NCI-H460 (cell line): ENCODE measurements around the gene HSPB1. TPM values are rescaled to one million over a fixed set of nuclear protein-coding genes. Genes with fewer than 3 reads are reported as not detected.
"Not testable (repeated sequence)": the region's sequence is repeated elsewhere in the genome, so short reads cannot be mapped to it uniquely, and the experiment has no call there.

Experiments
- DNase-seq: peaks from one replicate; pipeline ENCODE4 v3.0.0-alpha.2; 2016; ENCODE audit warnings: low read depth; ENCODE audit errors: extremely low read depth
- polyA plus RNA-seq: library from polyadenylated mRNA; depleted of rRNA; stranded (reverse); fragments of >200 nt; gene quantifications from 2 replicates; pipeline ENCODE4 v1.2.3, GENCODE V29; 2014; cell fraction: nucleus; rRNA removed
- total RNA-seq: library from RNA; depleted of rRNA; stranded (reverse); fragments of >200 nt; shearing (Covaris generic); gene quantifications from 2 replicates; pipeline ENCODE4 v1.2.3, GENCODE V29; 2014; rRNA removed

Gene HSPB1
- total RNA-seq, result 24.9 and 26.3 TPM in 2 replicates
- 23.8 and 48.8 TPM in 2 replicates for polyA plus RNA-seq

DNA sequence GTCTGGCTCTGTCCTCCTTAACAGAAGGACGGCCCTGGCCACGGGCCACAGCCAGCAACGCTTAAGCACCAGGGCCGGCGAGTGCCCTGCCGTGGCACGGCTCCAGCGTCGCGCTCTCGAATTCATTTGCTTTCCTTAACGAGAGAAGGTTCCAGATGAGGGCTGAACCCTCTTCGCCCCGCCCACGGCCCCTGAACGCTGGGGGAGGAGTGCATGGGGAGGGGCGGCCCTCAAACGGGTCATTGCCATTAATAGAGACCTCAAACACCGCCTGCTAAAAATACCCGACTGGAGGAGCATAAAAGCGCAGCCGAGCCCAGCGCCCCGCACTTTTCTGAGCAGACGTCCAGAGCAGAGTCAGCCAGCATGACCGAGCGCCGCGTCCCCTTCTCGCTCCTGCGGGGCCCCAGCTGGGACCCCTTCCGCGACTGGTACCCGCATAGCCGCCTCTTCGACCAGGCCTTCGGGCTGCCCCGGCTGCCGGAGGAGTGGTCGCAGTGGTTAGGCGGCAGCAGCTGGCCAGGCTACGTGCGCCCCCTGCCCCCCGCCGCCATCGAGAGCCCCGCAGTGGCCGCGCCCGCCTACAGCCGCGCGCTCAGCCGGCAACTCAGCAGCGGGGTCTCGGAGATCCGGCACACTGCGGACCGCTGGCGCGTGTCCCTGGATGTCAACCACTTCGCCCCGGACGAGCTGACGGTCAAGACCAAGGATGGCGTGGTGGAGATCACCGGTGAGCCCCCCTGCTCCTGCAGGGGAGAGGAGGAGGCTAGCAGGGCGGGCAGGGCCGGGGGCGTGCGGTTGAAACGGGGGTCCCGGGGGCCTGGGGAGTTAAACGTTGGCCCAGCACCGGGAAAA lies at the start of gene HSPB1:
Gene HSPB1 (plus strand): TSS at position 327 of the 855 bp plus-strand sequence. CDS start 40 bp downstream, at position 367.
- peak; percentile 76 for DNase-seq

- no peak for DNase-seq
These were observed 47.7 kb upstream of the HSPB1 start for GRCh38 chr7:76254781-76255180.

GRCh38 chr7:76257973-76258372 lies 44.5 kb upstream of the HSPB1 start:
- no peak for DNase-seq

GRCh38 chr7:76259124-76260093 lies 43.1 kb upstream of the HSPB1 start:
- no peak for DNase-seq

DNA sequence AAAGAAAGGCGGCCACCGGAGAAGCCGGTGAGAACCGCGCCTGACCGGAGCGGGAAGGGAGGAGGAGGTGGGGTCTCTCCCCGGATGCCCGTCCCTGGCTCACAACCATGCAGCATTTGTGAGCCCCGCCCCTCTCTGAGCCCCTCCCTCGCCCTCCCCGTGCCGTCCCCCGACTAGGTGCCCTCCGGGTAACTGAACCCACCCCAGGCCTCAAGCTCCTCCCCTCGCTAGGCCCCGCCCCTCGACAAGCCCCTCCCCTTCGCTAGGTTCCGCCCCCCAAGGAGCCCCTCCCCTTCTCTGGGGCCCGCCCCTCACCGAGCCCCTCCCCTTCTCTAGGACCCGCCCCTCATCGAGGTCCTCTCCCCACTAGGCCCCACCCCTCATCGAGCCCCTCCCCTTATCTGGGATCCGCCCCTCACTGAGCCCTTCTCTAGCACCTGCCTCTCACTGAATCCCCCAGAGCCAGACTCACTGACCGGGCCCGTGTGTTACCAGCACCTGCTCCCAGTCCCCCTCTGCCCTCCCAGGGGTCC lies 42.2 kb upstream of the HSPB1 start:
- DNase-seq, result peak; percentile 29

DNA sequence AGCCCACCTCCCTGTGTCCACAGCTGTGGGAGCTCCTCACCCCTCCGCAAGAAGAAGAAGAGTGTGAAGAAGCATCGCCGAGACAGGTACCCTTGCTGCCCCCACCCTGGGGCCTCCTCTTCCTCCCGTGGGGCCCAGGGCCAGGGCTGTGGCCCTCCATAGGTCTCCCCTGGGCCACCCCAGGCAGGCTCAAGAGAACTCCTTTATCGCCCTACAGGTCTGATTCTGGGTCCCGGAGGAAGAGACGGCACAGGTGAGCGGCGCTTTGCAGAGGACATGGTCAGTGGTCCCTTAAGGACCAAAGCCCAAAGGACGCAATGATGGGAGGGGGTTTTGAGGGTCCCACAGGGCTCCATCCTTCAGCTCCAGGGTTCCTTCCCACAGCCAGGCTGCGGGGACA lies 41.1 kb upstream of the HSPB1 start:
- no peak for DNase-seq

- DNase-seq, result no peak
These were observed 40.5 kb upstream of the HSPB1 start for GRCh38 chr7:76261931-76262330.

GRCh38 chr7:76262683-76263402 lies 39.6 kb upstream of the HSPB1 start:
- peak; percentile 65 for DNase-seq

DNA sequence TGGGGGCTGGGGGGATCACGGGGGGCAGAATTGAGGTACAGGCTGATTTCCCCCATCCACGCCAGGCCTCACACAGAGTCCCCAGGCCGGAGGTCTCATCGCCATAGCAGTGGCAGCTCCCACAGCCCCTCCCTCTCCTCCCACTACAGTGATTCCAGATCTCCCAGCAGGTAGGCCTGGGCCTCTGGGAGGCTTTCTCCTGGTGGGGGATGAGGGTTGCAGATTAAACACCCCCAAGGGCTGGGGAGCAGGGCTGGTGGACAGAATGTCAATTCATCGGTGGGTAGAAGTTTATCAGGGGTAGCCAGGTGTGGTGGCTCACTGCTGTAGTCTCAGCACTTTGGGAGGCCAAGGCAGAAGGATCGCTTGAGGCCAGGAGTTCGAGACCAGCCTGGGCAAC lies 37.2 kb upstream of the HSPB1 start:
- no peak for DNase-seq

DNA sequence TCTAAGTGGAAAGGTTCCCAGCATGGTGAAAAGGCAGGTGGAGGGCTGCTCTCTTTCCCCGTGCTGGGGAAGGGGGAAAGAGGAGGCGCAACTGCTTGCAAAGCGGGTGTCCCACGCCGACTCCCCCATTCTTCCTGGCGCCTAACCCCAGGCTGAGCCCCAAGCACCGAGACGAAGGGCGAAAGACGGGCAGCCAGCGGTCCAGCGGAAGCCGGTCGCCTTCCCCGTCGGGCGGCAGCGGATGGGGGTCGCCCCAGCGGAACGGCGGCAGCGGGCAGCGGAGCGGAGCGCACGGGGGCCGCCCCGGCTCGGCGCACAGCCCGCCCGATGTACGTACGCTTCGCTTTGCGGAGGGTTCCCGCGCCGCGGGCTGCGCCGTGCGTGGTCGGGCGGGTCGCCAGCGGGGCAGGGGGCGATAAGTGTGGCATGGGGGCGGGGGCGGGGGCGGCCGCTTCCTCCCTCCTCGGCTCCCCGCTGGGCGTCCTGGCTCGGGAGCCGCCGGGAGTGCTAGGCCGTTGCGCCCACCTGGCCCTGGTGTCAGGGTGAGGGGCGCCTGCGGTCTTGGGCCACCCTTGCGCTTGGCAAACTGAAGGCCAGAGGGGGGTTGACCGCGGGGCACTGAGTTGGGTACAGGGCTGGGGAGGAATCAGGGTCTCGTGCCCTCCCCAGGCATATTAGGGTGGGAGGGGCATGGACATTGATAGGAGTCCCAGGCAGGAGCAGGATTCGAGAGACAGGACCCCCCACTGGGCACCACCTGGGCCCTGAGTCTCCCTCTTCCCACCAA lies 35.2 kb upstream of the HSPB1 start:
- DNase-seq, result no peak

DNA sequence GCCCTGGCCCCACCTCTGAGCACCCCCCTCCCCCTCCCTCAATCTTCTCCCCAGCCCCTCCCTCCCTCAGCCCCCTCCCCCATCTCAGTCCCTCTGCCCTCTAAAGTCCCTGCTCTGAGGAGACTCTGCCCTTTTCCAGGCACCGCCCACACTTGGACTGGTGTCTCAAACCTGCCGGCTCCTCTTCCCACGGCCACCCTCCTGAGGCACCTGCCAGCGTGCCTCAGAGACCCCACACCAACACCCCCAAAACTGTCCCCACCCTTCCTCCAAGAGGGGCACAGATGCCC lies 34.6 kb upstream of the HSPB1 start:
- DNase-seq, result no peak

DNA sequence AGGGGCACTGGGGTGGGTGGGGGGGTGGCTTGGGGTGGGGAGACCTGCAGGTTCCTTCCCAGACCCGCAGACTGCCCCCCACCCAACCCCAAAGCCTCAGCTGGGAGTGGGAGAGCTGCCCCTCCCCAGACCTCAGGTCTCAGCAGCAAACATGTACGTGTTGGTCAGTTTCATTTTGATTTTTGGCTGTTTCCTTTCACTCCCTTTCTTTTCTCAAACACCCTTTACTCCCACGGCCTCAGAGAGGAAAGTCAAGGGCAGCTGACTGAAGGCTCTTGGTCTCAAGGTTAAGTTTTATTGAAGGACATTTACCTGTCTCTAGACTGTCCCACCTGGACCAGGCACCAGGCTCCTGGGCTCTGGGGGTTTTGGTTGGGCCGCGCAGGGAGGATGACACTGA lies 34.1 kb upstream of the HSPB1 start:
- no peak for DNase-seq

DNA sequence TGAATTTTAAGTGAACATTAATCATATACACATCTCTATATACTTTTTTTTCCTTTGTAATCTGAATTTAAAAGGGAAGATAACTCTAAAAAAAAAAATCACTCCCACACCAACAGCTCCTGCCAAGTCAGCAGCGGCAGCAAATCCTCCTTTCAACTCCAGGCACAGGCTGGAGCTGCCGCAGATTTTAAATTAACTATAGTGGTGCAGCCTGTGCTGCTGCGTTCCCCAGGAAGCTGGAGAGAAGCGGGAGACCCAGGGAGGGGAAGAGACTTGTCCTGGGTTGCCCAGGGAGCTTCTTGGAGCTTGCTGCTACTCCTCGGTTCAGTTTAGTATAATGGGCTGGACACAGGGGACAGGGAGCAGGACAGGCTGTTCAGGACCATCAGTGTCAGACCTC lies 32.6 kb upstream of the HSPB1 start:
- DNase-seq, result no peak

GRCh38 chr7:76271384-76271783 lies 31.1 kb upstream of the HSPB1 start:
- not testable (repeated sequence) for DNase-seq

DNA sequence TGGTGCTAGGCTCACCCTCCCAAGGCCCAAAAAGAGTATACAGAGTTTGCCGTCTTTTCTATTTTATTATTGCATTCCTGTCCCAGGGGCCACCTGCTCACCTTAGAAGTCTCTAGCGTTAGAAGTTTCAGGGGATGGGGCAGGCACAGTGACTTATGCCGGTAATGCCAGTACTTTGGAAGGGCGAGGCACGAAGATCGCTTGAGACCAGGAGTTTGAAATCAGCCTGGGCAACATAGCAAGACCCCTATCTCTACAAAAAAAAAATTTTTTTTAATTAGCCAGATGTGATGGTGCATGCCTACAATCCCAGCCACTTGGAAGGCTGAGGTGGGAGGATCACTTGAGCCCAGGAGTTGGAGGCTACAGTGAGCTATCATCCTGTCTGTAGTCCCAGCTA lies 30.3 kb upstream of the HSPB1 start:
- DNase-seq, result no peak

GRCh38 chr7:76272851-76273497 lies 29.5 kb upstream of the HSPB1 start:
- DNase-seq, result no peak

DNA sequence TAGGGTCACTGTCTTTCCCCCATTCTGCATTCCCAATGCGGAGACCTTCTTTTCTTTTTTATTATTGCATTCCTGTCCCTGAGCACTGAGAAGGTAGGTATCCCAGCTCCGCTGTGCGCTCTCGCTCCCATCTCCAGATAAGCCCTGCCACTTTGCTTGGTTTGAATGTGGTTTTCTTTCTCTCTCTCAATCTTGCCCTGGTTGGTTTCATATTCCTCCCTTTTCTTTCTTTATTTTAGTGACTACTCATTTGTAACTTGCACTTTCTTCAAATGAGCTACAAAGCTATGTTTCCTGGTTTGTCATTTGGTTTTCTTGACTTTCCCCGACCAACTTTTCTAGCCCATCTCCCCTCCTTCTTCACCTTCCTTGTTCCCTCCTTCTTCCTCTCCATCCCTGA lies 29.0 kb upstream of the HSPB1 start:
- DNase-seq, result no peak

GRCh38 chr7:76278540-76278939 lies 23.9 kb upstream of the HSPB1 start:
- no peak for DNase-seq

GRCh38 chr7:76280408-76280807 lies 22.1 kb upstream of the HSPB1 start:
- no peak for DNase-seq
